ENCODE data around the gene VWA5B1.

The VWA5B1 gene

DNA sequence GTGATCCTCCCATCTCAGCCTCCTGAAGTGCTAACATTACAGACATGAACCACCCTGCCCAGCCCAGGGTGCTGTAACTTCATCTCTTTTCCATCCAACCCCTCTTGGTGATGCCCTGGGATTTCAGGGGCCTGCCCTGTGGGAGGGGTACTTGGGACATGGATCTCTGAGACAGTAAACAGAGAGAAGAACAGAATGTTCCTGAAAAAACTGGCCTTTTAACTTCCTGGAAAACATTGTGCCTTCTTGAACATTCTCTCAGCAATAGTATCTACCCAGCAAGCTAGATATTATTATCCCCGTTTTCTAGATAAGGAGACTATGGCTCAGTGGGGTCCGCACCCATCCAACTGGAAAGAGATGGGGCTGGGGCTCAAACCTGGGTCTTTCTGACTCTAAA lies 57.0 kb downstream of the VWA5B1 start:
- in situ Hi-C loops (cut with MboI; ENCODE audit: low sequenced_read_pairs): no loop called here

DNA sequence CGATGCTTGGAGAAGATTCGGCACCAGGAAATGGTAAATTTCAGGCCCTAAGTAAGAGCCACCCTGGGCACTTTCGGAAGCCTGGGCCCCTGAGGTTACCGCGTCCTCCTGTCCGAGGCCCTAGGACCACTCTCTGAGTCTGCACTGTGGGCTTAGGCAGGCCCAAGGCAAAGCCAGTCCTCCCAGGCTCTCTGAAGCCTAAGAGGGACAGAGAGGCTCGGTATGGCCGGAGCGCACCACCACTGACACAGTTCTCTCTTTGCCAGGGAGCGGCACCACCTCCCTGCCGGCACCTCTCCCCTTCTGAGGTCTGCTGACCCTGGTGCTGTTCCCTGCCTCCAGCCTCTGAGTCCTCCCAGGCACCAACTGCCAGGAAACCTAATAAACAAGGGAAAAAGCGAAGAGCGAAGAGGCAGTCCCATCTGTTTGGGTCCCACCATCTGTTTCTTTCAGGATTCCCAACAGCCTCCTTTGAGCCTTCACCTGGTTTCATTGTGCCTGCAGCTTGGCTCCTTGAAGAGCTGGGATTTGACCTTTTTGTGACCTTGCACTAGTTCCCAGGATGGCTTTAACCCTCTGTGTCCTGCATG lies 57.7 kb downstream of the VWA5B1 start:
- in situ Hi-C loops (cut with MboI; ENCODE audit: low sequenced_read_pairs): no loop called here

GRCh38 chr1:20349561-20349960 lies 58.9 kb downstream of the VWA5B1 start:
- in situ Hi-C loops (cut with MboI; ENCODE audit: low sequenced_read_pairs): no loop called here

- in situ Hi-C loops (cut with MboI; ENCODE audit: low sequenced_read_pairs): no loop called here
These were observed 59.3 kb downstream of the VWA5B1 start for GRCh38 chr1:20349971-20350370.

- in situ Hi-C loops (cut with MboI; ENCODE audit: low sequenced_read_pairs): no loop called here
These were observed 59.7 kb downstream of the VWA5B1 start for GRCh38 chr1:20350421-20350820.

GRCh38 chr1:20351911-20352701 lies 61.4 kb downstream of the VWA5B1 start:
- in situ Hi-C loops (cut with MboI; ENCODE audit: low sequenced_read_pairs): no loop called here

- in situ Hi-C loops (cut with MboI; ENCODE audit: low sequenced_read_pairs): no loop called here
These were observed 63.2 kb downstream of the VWA5B1 start for GRCh38 chr1:20353836-20354235.

GRCh38 chr1:20354610-20355009 lies 63.9 kb downstream of the VWA5B1 start:
- in situ Hi-C loops (cut with MboI; ENCODE audit: low sequenced_read_pairs): no loop called here

DNA sequence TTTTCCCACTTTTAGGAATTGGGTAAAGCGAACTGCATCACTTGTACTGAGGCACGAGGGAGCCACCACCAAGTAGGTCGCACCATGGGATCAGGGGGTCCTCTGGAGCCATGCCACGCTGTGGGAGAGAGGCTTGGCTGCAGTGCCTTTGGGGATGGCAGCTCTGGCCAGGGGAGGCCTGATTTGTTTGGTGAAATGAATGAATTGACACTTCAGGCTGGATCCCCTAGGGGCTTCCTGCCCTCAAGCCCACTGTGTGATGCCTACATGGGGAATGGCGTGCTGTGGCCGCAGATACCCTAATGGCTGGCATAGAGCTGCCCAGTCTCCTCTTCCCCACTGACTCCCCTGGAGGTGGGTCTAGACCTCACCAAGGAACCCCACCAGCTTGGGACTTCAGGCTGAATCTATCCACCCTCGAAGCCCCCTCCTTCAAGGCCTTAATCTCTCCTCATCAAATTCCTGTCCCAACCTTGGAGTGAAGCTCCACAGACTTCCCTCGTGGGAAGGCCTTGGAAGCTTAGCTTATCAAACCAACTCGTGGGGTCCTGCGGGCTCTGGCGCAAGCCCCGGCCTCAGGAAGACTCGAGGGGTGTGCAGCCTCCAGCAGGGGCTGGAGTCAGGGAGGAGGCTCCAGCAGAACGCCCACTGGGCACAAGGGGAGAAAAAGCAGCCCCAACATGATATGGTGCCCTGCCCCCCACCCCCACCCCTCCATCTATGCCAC lies 64.6 kb downstream of the VWA5B1 start:
- in situ Hi-C loops (cut with MboI; ENCODE audit: low sequenced_read_pairs): no loop called here

DNA sequence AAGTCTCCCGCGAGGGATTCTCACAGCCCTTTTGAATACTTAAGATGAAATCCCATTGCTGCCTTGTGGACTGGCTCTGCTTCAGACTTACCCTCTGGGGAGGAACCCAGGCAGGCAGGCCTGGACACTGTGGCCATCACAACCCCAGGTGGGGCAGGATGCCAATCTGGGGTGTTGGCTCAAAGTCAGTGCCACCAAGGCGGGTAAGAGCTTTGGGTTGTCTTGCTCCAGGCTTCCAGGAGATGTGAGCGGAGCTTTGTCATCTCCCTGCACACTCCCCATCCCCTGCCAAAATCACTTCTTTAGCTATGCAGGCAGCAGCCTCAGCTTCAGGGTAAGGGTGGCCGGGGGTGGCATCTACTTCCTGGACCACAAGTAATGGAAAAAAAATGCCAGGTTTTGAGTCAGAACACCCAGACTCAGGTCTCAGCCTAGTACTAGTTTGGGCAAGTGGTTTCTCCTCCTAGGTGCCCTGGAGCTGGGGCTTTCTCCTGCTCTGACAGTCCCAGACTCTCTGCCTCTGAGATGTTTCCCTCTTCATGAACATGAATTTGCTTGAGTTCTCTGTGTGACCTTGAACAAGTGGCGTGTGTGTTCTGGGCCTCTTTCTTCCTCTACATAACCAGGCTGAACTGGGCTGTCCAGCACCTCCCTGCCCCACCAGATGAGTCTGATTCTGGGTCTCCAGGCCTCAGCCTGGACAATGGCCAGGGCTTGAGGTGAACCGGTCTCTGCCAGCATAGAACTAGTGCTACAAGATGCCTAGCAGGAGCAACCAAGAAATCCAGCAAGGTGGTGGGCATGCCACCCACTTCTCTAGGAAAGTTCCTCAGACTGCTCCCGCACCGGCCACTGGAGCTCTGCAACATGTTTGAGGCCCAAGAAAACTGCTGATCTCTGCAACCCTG lies 65.4 kb downstream of the VWA5B1 start:
- in situ Hi-C loops (cut with MboI; ENCODE audit: low sequenced_read_pairs): no loop called here

DNA sequence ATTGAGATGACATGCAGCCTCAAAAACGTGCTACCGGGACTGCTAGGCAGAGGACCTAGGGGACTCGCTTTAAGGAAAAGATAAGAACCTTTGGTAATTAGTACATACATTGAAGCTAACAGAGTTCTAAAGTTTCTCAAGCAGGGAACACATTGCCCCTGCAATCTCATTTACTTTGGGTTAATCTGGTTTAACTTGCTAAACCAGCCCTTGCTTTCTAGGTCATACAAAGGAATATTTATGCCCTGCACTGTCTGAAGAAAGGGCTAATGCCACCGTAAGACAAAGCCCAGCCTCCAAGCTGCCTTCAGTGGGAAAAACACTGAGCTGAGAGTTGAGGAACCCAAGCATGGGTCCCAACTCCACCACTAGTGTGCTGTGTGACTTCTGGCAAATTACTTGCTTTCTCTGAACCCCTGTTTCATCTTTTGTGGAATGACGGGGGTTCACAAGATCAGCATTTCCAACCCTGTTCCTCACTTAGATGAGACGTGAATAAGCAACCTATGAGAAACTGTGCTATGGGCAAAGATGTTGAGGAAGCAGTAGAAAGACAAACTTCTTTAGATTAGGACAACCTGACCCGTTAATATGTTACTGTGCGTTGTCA lies 66.3 kb downstream of the VWA5B1 start:
- in situ Hi-C loops (cut with MboI; ENCODE audit: low sequenced_read_pairs): no loop called here

GRCh38 chr1:20357796-20358195 lies 67.1 kb downstream of the VWA5B1 start:
- in situ Hi-C loops (cut with MboI; ENCODE audit: low sequenced_read_pairs): no loop called here

DNA sequence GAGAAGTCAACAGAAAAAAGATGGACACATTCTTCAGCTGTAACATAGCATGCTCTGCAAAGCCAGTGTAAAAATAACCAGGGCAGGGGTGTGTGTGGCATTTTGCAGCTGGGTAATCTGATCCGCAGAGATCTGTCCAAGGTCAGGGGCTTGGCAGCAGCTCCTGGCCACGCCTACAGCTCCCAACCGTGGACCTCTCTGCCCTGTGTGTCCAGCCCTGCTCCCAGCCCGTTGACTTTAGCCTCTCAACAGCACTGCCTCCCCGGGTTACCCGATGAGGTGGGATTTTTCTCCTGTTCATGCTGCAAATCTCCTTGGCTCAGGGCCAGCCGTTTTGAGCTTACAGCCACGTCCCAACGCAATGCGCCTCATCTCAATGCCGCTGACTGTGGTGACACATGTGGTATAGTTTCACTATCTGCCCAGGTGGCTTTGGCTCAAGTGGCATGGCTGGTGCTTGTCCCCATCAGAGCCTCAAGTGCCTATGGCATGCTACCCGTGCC lies 68.1 kb downstream of the VWA5B1 start:
- in situ Hi-C loops (cut with MboI; ENCODE audit: low sequenced_read_pairs): no loop called here

DNA sequence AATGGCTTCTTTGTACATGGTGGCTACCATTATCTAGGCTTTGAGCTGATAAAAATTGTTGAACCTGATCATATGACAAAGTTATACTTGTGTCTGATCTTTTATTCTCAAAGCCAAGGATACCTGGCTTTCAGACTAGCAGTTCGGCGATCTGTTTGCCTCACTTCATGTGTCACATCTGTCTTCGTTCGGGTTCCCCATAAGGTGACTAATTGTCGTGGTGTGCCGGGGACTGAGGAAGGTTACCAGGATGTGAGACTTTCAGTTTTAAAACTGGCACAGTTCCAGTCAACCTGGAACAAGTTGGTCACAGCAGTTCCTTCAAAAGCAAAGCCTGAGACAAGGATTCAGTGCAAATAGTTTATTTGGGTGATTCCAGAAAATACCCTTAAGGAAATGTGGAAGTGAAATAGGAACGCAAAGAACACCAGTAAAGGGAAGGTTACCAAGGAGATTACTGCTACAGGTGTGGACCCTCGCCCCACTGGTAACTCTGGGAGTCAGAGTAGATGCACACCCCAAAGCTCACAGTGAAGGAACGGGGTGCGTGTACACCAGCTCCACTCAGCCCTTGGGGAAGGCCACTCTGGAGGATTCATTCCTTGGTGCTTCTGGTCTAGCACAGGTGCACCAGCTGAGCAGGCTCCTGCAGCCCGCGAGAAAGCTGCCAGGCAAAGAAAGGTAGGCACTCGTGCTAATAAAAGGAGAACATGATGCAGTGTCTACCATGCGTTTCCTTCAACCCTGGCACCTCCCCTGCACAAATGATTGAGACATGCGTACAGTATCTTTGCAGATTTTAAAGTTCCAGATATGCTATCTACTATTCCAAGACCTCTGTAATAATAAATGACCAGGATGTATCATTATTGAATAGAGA lies 69.0 kb downstream of the VWA5B1 start:
- in situ Hi-C loops (cut with MboI; ENCODE audit: low sequenced_read_pairs): no loop called here

- in situ Hi-C loops (cut with MboI; ENCODE audit: low sequenced_read_pairs): no loop called here
These were observed 70.7 kb downstream of the VWA5B1 start for GRCh38 chr1:20361401-20361800.

DNA sequence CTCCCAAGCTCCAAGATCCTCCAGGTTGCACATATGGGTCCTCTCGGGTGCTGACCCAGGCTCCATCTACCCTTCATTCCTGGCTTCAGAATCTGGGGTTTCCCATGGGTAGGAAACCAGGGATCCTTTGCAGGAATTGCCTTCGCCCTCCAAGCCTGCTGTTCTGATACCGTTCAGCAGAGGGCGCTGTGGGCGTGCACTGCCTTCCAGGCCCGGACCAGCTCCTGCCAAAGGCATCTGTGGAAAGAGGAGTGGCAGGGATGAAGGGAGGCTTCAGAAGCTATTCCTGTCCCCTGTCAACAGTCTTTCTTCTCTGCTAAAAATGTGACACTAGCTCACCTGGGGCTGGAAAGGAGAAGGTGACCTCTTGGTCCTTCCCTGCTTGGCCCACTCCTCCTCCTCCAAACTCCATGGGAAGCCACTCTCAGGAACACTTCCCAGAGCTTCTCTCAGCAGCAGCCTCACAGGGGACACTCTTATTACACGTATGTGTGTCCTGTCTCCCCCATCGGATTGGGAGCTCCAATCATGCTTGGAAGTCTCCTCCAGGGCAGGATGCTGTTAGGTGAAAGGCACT lies 71.2 kb downstream of the VWA5B1 start:
- in situ Hi-C loops (cut with MboI; ENCODE audit: low sequenced_read_pairs): no loop called here

- in situ Hi-C loops (cut with MboI; ENCODE audit: low sequenced_read_pairs): no loop called here
These were observed 72.2 kb downstream of the VWA5B1 start for GRCh38 chr1:20362856-20363255.

- in situ Hi-C loops (cut with MboI; ENCODE audit: low sequenced_read_pairs): no loop called here
These were observed 74.9 kb downstream of the VWA5B1 start for GRCh38 chr1:20365421-20366055.

DNA sequence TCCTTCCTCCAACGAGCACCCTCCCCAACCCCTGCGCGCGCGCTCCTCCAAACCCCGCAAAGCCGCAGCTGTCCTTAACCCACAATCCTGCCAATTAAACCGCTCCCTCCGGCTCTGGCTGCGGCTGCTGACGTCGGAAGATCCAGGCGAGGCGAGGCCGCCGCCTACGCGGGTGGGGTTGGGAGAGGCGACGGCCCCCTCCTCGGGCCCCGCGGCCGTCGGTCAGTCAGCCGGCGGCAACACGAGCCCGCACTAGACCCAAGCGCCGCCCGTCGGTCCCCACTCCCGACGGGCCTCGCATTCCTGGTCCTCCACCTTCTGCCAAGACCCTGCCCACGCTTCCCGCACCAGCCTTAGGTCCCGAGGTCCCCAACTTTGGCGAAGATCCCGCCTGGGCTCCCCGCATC lies 75.4 kb downstream of the VWA5B1 start:
- in situ Hi-C loops (cut with MboI; ENCODE audit: low sequenced_read_pairs): no loop called here

Data from HL-60/S4 treated with retinoic acid at 250 ng/mL for 4 days and 3 days (cell line).